Right kidney (tissue), 1 donor: ENCODE measurements around the gene EIF3J.

Experiments
- DNase-seq: peaks from one replicate; pipeline ENCODE4 v3.0.0-alpha.2; 2016

The EIF3J gene

GRCh38 chr15:44593042-44593736 lies 56.2 kb downstream of the EIF3J start:
- DNase-seq: no peak

DNA sequence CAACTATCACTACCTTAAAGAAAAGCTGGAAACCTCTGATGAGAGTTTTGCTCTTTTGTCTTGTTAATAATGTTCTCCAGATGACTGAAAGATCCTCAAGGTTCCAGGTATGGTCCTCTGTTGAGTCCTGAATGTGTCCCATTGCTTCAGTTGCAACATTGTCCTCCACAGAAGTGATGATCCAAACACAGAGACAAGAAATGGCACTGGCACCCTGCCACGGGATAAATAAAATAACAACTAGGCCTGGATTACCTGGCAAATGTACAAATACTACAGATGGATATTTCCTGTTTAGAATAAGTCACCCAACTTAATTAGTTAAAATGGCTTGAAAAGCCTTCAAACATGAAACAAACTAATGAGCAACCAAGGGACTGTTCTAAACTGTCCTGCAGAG lies 58.3 kb downstream of the EIF3J start:
- DNase-seq: no peak

DNA sequence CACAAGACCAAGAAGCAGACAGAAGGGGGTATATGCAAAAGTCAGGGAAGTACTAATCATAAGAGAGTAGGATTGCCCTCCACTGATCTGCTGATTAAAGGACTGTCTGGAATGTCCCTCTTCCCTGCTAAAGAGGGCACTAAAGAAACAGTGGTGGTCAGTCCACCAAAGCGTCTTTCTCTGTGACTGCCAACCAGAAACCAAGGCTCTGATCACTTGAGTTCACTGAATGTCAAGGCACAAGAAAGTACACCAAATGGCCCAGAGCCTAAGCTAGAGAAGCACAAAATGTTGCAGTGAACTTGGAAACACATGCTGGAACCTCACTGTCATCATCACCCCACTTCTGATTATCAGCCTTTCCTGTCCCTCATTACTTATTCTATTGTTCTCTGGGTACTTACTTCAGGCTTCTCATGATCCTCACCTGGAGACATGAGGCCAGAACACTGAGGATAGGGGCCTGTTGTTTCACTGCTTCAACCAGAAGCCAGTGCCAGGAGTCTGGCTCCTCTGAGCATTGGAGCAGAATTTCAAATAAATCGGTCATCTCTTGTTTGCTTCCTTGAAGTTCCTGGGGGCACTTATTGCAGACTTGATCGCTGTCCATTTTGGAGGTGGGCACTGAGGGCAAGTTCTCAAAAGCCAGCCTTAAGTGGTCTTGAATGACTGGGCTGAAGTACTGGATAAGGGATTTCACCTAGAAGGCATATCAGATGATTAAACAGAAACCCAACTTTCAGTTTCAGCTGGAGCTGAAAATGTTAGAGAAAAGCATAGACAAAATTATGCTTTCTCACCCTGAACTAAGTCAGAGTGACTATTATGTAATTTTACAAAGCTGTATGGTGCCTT lies 58.9 kb downstream of the EIF3J start:
- no peak for DNase-seq

GRCh38 chr15:44596511-44597010 lies 59.6 kb downstream of the EIF3J start:
- DNase-seq: no peak

GRCh38 chr15:44598066-44598465 lies 61.1 kb downstream of the EIF3J start:
- no peak for DNase-seq

GRCh38 chr15:44598892-44599291 lies 61.9 kb downstream of the EIF3J start:
- no peak for DNase-seq

- DNase-seq: no peak
These were observed 66.2 kb downstream of the EIF3J start for GRCh38 chr15:44603126-44603525.

GRCh38 chr15:44606740-44607139 lies 69.8 kb downstream of the EIF3J start:
- no peak for DNase-seq
